SK-N-SH (cell line): ENCODE measurements around the gene SLC22A17. TPM values are rescaled to one million over a fixed set of nuclear protein-coding genes. Genes with fewer than 3 reads are reported as not detected.

Experiments
- CTCF ChIA-PET: fragments of 300-600, 350-600 bp; formaldehyde crosslinking; extraction: SDS; loops from one replicate; lab custom pipeline; 2021; lab: Yijun Ruan, JAX
- POLR2A ChIA-PET: fragments of 350-600 bp; sonication (Branson Sonifier 250); formaldehyde crosslinking; extraction: SDS; loops from one replicate; lab custom pipeline; 2020; ENCODE audit warnings: antibody characterized with exemption, inconsistent platforms; lab: Yijun Ruan, JAX
- DNase-seq: peaks from one replicate; pipeline ENCODE4 v3.0.0; 2012
- H2AFZ ChIP-seq: fragments of 200-600 bp; sonication (generic); 2 replicates; pipeline ENCODE4 v1.8.1; 2016; ENCODE audit warnings: antibody characterized with exemption, mild to moderate bottlenecking, low read depth
- H3F3A ChIP-seq: fragments of 200-600 bp; sonication (generic); replicated peaks from 2 replicates; pipeline ENCODE3; 2016; ENCODE audit warnings: antibody characterized with exemption, mild to moderate bottlenecking; ENCODE audit not compliant: insufficient read depth
- H3K27ac ChIP-seq, 2 experiments: fragments of 200-500 bp in 1 of 2; fragments of 200-600 bp in 1 of 2; sonication (Bioruptor generic) in 1 of 2; sonication (generic), shearing (Covaris generic) in 1 of 2; 2 replicates each; pipeline versions ENCODE4 v1.5.1 to v1.6.1; 2014 to 2016; ENCODE audit warnings: low read depth in 2 of 2, inconsistent platforms in 1 of 2, low read length in 1 of 2, mild to moderate bottlenecking in 1 of 2, mixed read lengths in 1 of 2
- H3K27me3 ChIP-seq: fragments of 200-600 bp; sonication (generic), shearing (Covaris generic); 2 replicates; pipeline ENCODE4 v1.6.1; 2016; ENCODE audit warnings: mixed run types; ENCODE audit not compliant: insufficient read depth
- H3K36me3 ChIP-seq, 2 experiments: fragments of 200-500 bp in 1 of 2; fragments of 200-600 bp in 1 of 2; sonication (Bioruptor generic) in 1 of 2; sonication (generic) in 1 of 2; replicated peaks in 1 of 2; 2 replicates each; pipeline versions ENCODE3 to v1.5.1; 2014 to 2016; ENCODE audit warnings: low read length in 1 of 2, mild to moderate bottlenecking in 1 of 2; ENCODE audit not compliant: insufficient read depth in 2 of 2, control insufficient read depth in 1 of 2
- H3K4me1 ChIP-seq, 2 experiments: fragments of 200-500 bp in 1 of 2; fragments of 200-600 bp in 1 of 2; sonication (Bioruptor generic) in 1 of 2; sonication (generic), shearing (Covaris generic) in 1 of 2; 2 replicates each; pipeline versions ENCODE4 v1.5.1 to v1.6.1; 2014 to 2016; ENCODE audit warnings: low read depth in 1 of 2, low read length in 1 of 2, mixed run types in 1 of 2; ENCODE audit not compliant: insufficient read depth in 2 of 2, control insufficient read depth in 1 of 2
- H3K4me2 ChIP-seq: fragments of 200-600 bp; sonication (generic), shearing (Covaris generic); 2 replicates; pipeline ENCODE4 v1.6.1; 2017; ENCODE audit warnings: mixed run types
- H3K4me3 ChIP-seq, 2 experiments: fragments of 200-500 bp in 1 of 2; fragments of 200-600 bp in 1 of 2; sonication (Bioruptor generic) in 1 of 2; sonication (generic), shearing (Covaris generic) in 1 of 2; 2 replicates each; pipeline versions ENCODE4 v1.5.1 to v1.8.1; 2014 to 2016; ENCODE audit warnings: low read depth in 2 of 2, inconsistent platforms in 1 of 2, low read length in 1 of 2, mild to moderate bottlenecking in 1 of 2, mixed read lengths in 1 of 2, moderate library complexity in 1 of 2
- H3K79me2 ChIP-seq: fragments of 200-600 bp; sonication (generic); 2 replicates; pipeline ENCODE4 v1.8.1; 2017; ENCODE audit warnings: mild to moderate bottlenecking; ENCODE audit not compliant: insufficient read depth
- H3K9ac ChIP-seq: fragments of 200-600 bp; sonication (generic); 2 replicates; pipeline ENCODE4 v1.6.1; 2017; ENCODE audit warnings: mixed run types
- H3K9me2 ChIP-seq: fragments of 200-600 bp; sonication (generic); 2 replicates; pipeline ENCODE4 v1.6.1; 2017; ENCODE audit warnings: mixed run types
- H3K9me3 ChIP-seq: fragments of 200-600 bp; sonication (generic); 2 replicates; pipeline ENCODE4 v1.6.1; 2017; ENCODE audit warnings: mixed run types, mild to moderate bottlenecking, moderate library complexity
- H4K20me1 ChIP-seq: fragments of 200-600 bp; sonication (generic); 2 replicates; pipeline ENCODE4 v1.6.1; 2017; ENCODE audit warnings: mild to moderate bottlenecking, mixed run types; ENCODE audit not compliant: insufficient read depth
- CHD2 ChIP-seq: fragments of 150-350 bp; IDR thresholded peaks from 2 replicates; pipeline ENCODE4 v1.6.1; 2018; ENCODE audit warnings: low read length; ENCODE audit not compliant: partially characterized antibody
- ELF1 ChIP-seq: IDR thresholded peaks from 2 replicates; pipeline ENCODE4 v1.4.0; 2012
- EP300 ChIP-seq, 2 experiments: IDR thresholded peaks; 2 replicates each; pipeline versions ENCODE4 v1.4.0 to v1.6.1; 2012; ENCODE audit warnings: borderline replicate concordance in 1 of 2, low read depth in 1 of 2, low read length in 1 of 2
- EZH2phosphoT487 ChIP-seq: fragments of 200-600 bp; sonication (generic); IDR thresholded peaks from 2 replicates; pipeline ENCODE4 v1.6.1; 2017; ENCODE audit warnings: low read depth, mixed run types, mild to moderate bottlenecking, antibody characterized with exemption, moderate library complexity, borderline replicate concordance
- FOSL2 ChIP-seq: IDR thresholded peaks from 2 replicates; pipeline ENCODE4 v1.4.0; 2012; ENCODE audit warnings: low read depth, mild to moderate bottlenecking, moderate library complexity, borderline replicate concordance
- FOXJ3 ChIP-seq: sonication (generic); formaldehyde crosslinking; IDR thresholded peaks from 2 replicates; pipeline ENCODE4 v1.5.1; 2020; ENCODE audit warnings: mild to moderate bottlenecking, missing genetic modification reagents
- FOXM1 ChIP-seq: IDR thresholded peaks from 2 replicates; pipeline ENCODE4 v1.4.0; 2012; ENCODE audit warnings: low read depth, mild to moderate bottlenecking
- GABPA ChIP-seq: IDR thresholded peaks from 2 replicates; pipeline ENCODE4 v1.4.0; 2012; ENCODE audit warnings: low read depth, mild to moderate bottlenecking
- GATA2 ChIP-seq: sonication (generic); formaldehyde crosslinking; IDR thresholded peaks from 2 replicates; pipeline ENCODE4 v1.5.0; 2020; ENCODE audit warnings: mild to moderate bottlenecking, missing genetic modification reagents
- JUND ChIP-seq: IDR thresholded peaks from 2 replicates; pipeline ENCODE4 v1.4.0; 2012
- MXI1 ChIP-seq: IDR thresholded peaks from 2 replicates; pipeline ENCODE4 v1.6.1; 2012; ENCODE audit warnings: mild to moderate bottlenecking, low read depth, low read length, improper control_type of control experiment
- NRF1 ChIP-seq: IDR thresholded peaks from 2 replicates; pipeline ENCODE4 v1.6.1; 2012; ENCODE audit warnings: low read depth, mild to moderate bottlenecking, low read length
- POLR2AphosphoS5 ChIP-seq: IDR thresholded peaks from 2 replicates; pipeline ENCODE4 v1.6.1; 2012; ENCODE audit warnings: low read depth, low read length
- RXRA ChIP-seq: IDR thresholded peaks from 2 replicates; pipeline ENCODE4 v1.4.0; 2012; ENCODE audit warnings: low read depth, mild to moderate bottlenecking, borderline replicate concordance
- SMC3 ChIP-seq: IDR thresholded peaks from 2 replicates; pipeline ENCODE4 v1.6.1; 2012; ENCODE audit warnings: low read depth, low read length, improper control_type of control experiment
- TCF12 ChIP-seq: IDR thresholded peaks from 2 replicates; pipeline ENCODE4 v1.4.0; 2012
- WGBS: methylation state at CpG from one replicate; pipeline ENCODE4 v1.1.6; 2017; ENCODE audit warnings: low lambda C conversion rate; 5-methylcytosine and 5-hydroxymethylcytosine counted together
- polyA plus RNA-seq, 3 experiments: library from polyadenylated mRNA; depleted of rRNA; stranded (reverse); fragments of >200 nt; gene quantifications; 2 replicates each; pipeline ENCODE4 v1.2.3, GENCODE V29; 2012
- TF ChIP-seq, protein P1 (sequence below): IDR thresholded peaks from 2 replicates; pipeline ENCODE4 v1.4.0; 2012; ENCODE audit warnings: low read depth
- TF ChIP-seq, protein P2 (sequence below): fragments of 150-350 bp; IDR thresholded peaks from 2 replicates; pipeline ENCODE4 v1.6.1; 2016; ENCODE audit warnings: mild to moderate bottlenecking, low read depth, low read length
- TF ChIP-seq, protein P3 (sequence below): fragments of 150-350 bp; IDR thresholded peaks from 2 replicates; pipeline ENCODE4 v1.6.1; 2017; ENCODE audit warnings: antibody characterized with exemption, low read length, low read depth, borderline replicate concordance

The SLC22A17 gene
- polyA plus RNA-seq, 1 of the 3 experiments (the other 2 are of a cell fraction) = 27.2 TPM

DNA sequence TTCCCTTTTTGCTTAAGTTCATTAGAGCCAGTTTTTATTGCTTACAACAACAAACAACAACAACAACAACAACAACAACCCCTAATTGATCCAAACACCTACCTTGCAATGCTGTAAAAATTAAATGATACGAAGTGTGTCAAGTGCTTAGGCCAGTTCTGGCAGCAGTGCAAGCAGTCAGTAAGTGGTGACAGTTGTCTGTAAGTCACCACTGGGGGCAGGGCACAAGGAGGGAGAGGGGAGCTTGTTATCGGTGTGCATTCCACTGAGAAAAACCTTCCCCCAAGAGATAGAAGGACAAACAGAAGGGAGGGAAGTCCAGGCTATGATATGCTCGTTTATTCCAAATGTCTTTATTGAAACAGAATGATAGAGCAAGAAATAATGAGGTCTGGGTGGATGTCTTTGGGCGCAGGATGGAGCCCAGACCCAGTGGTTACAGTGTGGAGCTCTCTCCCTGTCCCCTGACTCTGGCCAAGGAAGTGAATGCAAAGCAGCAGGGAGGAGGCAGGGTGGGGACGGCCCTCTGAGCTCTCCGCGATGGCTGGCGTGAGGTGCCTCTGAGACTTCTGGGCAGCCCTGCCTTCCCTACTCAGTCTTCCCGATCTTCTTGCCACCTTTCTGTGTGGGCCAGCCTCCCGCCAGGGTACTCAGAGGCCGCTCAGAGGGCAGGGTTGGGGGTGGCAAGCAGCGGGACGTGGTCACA lies 6.5 kb downstream of the SLC22A17 start:
- no peaks in the 10 kb centered on the region for H4K20me1 ChIP-seq
- no peaks in the 10 kb centered on the region for H3K27me3 ChIP-seq
- no peaks in the 10 kb centered on the region for H3K9me3 ChIP-seq
- no peaks in the 10 kb centered on the region for H3K9me2 ChIP-seq
- ChIA-PET CTCF (interaction anchor here (0.9 to 3.5 kb wide), 13 partner anchors 8 to 745 kb away, joined by 3 to 19 read pairs (median 6); partner anchors contain the start of gene PABPN1), POLR2A (interaction anchor here (1.1 to 2.7 kb wide), 4 partner anchors 19 to 25 kb away, joined by 3 to 8 read pairs (median 6); partner anchors contain the start of gene PABPN1)
- no peak for DNase-seq
- H3K9ac ChIP-seq = no peak overlapping the region
- TF ChIP-seq, protein P1, sequence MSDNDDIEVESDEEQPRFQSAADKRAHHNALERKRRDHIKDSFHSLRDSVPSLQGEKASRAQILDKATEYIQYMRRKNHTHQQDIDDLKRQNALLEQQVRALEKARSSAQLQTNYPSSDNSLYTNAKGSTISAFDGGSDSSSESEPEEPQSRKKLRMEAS = no peak
- no peak for TF ChIP-seq TCF12
- H3K79me2 ChIP-seq = no peaks in the 10 kb centered on the region
- H3K4me2 ChIP-seq = no peak overlapping the region
- WGBS = 89% methylated on average over 10 of the region's 13 CpGs
- H3K4me3 ChIP-seq = no peak overlapping the region
- H3K36me3 ChIP-seq = peaks cover 0 to 2% of the 10 kb centered on the region in 2 experiments
- H3K27ac ChIP-seq = no peak overlapping the region; a peak in 1 of 4 replicates
- no peaks in the 10 kb centered on the region for H3F3A ChIP-seq
- no peak overlapping the region for H2AFZ ChIP-seq
- peaks cover 0 to under 1% of the 10 kb centered on the region in 2 experiments; a peak in 1 of 4 replicates for H3K4me1 ChIP-seq

DNA sequence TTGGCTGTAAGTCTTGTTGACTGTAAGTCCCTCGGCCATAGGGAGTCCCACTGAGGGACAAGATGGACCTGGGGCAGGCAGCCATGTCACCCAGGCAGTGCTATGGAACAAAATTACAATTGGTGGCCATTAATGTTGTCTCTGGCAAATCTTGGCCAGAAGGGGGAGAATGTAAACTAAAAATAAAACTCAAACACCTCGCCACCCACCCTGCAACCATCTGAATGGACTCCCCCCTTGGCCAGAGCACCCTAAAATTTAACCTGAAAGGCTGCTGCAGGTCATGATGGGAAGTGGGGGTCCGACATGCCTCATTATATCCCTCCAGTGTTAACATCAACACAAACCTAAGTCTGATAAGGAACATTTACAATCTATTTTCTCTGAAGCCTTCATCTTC lies 8.2 kb downstream of the SLC22A17 start:
- peaks cover 0 to 2% of the 10 kb centered on the region in 2 experiments for H3K36me3 ChIP-seq
- 38% methylated on average over 3 of the region's 3 CpGs for WGBS
- H3K4me3 ChIP-seq = no peak overlapping the region
- no peaks in the 10 kb centered on the region for H3K27me3 ChIP-seq
- H3K4me2 ChIP-seq = no peak overlapping the region
- no peaks in the 10 kb centered on the region for H3K9me2 ChIP-seq
- CTCF ChIA-PET = interaction anchor here (0.7 to 3.5 kb wide), 6 partner anchors 9 to 134 kb away, joined by 3 to 19 read pairs (median 10); no protein-coding TSS in a partner anchor
- H3K9ac ChIP-seq = no peak overlapping the region
- H3K9me3 ChIP-seq = peaks cover 3% of the 10 kb centered on the region; the same call in 1 of the 2 replicates
- no peak for DNase-seq
- H2AFZ ChIP-seq = no peak overlapping the region
- H3K4me1 ChIP-seq = no peaks in the 10 kb centered on the region
- TF ChIP-seq, protein P1 = no peak
- TF ChIP-seq POLR2AphosphoS5 = no peak
- TF ChIP-seq SMC3 = no peak
- TF ChIP-seq RXRA = no peak
- no peak for TF ChIP-seq MXI1
- no peak for TF ChIP-seq ELF1
- TF ChIP-seq, protein P2, sequence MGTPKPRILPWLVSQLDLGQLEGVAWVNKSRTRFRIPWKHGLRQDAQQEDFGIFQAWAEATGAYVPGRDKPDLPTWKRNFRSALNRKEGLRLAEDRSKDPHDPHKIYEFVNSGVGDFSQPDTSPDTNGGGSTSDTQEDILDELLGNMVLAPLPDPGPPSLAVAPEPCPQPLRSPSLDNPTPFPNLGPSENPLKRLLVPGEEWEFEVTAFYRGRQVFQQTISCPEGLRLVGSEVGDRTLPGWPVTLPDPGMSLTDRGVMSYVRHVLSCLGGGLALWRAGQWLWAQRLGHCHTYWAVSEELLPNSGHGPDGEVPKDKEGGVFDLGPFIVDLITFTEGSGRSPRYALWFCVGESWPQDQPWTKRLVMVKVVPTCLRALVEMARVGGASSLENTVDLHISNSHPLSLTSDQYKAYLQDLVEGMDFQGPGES = no peak
- TF ChIP-seq JUND = no peak
- TF ChIP-seq GABPA = no peak
- no peak for TF ChIP-seq FOXM1
- TF ChIP-seq EP300 (IDR thresholded peaks at IDR 0.05; ENCODE audit: borderline replicate concordance in 1 of 2, low read depth in 1 of 2, low read length in 1 of 2) = no peak
- no peak for TF ChIP-seq FOXJ3
- TF ChIP-seq EZH2phosphoT487 = no peak
- TF ChIP-seq CHD2 = no peak
- no peak for TF ChIP-seq GATA2 (CRISPR knock-in tag)
- TF ChIP-seq, protein P3, sequence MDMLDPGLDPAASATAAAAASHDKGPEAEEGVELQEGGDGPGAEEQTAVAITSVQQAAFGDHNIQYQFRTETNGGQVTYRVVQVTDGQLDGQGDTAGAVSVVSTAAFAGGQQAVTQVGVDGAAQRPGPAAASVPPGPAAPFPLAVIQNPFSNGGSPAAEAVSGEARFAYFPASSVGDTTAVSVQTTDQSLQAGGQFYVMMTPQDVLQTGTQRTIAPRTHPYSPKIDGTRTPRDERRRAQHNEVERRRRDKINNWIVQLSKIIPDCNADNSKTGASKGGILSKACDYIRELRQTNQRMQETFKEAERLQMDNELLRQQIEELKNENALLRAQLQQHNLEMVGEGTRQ = no peak
- TF ChIP-seq FOSL2 = no peak
- TF ChIP-seq NRF1 = no peak
- H3F3A ChIP-seq = no peaks in the 10 kb centered on the region
- POLR2A ChIA-PET = interaction anchor here (2.0 to 2.7 kb wide), 2 partner anchors 21 to 24 kb away, joined by 4 to 7 read pairs; partner anchors contain the start of gene PABPN1
- no peaks in the 10 kb centered on the region for H4K20me1 ChIP-seq
- H3K79me2 ChIP-seq = no peaks in the 10 kb centered on the region
- H3K27ac ChIP-seq = no peak overlapping the region
